ENCODE measurements around the gene NACA.
A peak's percentile ranks its signal among the peaks of the same experiment; 100 is the strongest.
"Not testable (repeated sequence)": the region's sequence is repeated elsewhere in the genome, so short reads cannot be mapped to it uniquely, and the experiment has no call there.

NACA gene

DNA sequence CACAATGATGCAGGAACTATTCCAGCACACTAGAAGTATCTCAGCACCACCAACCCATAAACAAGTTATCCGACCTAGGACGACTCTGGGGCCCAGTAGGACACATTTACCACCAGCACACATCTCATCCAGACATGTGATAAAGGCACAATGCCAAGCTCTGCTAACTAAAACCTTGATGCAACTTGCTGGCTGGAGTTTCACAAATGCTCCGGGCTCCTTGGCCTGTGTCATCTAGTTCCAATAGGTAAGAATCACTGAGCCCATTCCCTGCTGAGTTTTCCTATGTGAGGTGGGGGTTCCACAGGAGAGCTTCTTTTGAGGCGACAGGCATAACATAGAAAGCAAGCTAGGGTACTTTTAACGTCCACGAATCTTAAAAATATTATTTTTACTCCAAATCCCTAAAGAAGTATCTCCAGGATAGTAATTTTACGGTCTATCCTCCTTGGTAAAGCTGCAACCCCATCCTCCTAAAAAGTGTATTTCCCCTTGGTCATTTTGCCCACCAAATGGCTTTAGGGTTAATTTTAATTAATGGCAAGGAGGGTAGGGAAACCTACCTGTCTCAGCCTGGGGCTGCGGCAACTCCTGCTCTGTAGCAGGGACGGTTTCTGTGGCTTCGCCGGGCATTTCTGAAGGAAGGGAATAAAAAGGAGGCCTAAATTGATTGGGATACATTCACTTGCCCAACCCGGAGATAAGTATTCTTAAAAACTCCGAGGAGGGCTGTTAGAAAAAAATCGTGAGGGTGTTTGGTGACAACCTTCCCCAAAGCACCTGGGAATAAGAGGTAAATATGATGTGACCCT is 1.0 kb downstream of the NACA start:
- DNase-seq, result no peak

DNA sequence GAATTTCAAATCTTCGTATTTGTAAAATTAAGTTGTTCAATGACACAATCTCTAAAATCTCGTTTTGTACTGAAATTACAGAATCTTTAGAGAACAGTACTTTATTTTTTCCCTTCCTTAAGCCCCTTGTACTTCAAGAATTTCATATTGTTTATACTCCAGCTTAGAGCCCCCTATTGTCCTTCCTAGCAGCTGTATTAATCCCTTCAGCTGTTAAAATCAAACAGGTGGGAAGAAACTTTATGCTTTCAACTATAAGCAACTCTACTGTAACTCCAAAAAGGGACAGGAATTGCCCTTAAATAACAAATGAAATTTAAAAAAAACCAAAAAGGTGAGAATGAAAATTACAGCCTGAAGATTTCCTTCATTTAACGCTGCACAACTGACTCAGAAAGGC is 1.7 kb downstream of the NACA start:
- no peak for DNase-seq

- no peak for DNase-seq
Observed at GRCh38 chr12:56722832-56723231, 2.3 kb downstream of the NACA start.

- DNase-seq, result no peak
Observed at GRCh38 chr12:56721721-56722120, 3.4 kb downstream of the NACA start.

DNA sequence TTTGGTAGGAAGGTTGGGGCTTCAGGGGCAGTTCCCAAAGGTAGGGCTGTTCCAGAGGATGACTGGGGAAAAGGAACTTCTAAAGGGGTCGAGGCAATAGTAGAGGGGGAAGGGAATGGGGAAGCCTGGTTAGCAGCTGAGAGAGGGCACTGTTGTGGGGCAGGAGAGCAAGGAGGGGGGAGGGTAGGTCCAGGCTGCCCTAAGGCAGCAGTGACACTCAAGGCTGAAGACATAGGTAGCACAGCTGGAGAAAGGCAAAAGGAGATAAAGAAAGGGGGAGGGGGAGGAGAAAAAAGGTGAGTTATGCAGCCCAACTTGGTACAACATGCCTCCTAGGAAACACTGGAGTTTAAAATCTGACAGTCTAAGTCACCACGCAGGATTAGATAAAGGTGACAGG is 3.9 kb downstream of the NACA start:
- no peak for DNase-seq

GRCh38 chr12:56720731-56721151 is 4.4 kb downstream of the NACA start:
- no peak for DNase-seq

GRCh38 chr12:56719056-56719455 is 6.0 kb downstream of the NACA start:
- DNase-seq, result no peak

DNA sequence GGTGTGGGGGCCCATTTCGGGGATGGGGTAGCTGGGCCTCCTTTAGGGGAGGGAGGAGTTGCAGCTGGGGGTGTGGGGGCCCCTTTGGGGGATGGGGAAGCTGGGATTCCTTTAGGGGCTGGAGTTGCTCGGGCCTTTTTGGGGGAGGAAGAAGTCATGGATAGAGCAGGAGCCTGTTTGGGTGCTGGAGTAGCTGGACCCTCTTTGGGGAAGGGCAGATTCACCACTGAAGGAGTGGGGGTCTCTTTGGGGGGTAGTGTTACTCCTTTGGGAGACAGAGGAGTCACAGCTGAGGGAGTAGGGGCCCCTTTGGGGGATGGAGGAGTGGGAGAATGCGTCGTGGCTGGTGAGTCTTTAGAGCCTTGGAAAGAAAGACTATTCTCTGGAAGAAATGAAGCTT is 6.5 kb downstream of the NACA start:
- DNase-seq, result no peak

DNA sequence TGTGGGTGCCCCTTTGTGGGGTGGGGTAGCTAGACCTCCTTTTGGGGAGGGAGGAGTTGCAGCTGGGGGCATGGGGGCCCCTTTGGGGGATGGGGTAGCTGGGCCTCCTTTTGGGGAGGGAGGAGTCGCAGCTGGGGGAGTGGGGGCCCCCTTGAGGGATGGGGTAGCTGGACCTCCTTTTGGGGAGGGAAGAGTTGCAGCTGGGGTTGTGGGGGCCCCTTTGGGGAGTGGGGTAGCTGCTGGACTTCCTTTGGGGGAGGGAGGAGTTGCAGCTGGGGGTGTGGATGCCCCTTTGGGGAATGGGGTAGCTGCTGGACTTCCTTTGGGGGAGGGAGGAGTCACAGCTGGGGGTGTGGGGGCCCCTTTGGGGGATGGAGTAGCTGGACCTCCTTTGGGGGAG is 7.0 kb downstream of the NACA start:
- DNase-seq, result no peak

DNA sequence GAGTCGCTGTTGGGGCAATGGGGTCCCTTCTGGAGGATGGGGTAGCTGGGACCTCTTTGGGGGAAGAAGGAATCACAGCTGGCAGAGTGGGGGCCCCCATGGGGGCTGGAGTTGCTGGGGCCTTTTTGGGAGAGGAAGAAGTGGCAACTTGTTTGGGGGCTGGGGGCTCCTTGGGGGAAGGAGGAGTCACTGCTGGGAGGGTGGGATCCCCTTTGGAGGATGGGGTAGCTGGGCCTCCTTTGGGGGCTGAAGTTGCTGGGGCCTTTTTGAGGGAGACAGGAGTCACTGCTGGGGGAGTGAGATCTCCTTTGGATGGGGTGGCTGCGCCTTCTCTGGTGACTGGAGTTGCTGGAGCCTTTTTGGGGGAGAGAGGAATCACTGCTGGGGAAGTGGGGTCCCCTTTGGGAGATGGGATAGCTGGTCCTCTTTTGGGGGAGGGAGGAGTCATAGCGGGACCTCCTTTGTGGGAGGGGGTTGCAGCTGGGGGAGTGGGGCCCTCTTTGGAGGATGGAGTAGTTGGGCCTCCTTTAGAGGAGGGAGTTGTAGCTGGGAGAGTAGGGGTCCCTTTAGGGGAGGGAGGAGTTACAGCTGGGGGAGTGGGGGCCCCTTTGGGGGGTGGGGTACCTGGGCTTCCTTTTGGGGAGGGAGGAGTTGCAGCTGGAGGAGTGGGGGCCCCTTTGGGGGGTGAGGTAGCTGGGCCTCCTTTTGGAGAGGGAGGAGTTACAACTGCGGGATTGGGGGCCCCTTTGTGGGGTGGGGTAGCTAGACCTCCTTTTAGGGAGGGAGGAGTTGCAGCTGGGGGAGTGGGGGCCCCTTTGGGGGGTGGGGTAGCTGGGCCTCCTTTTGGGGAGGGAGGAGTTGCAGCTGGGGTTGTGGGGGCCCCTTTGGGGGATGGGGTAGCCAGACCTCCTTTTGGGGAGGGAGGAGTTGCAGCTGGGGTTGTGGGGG is 7.9 kb downstream of the NACA start:
- DNase-seq, result no peak

DNA sequence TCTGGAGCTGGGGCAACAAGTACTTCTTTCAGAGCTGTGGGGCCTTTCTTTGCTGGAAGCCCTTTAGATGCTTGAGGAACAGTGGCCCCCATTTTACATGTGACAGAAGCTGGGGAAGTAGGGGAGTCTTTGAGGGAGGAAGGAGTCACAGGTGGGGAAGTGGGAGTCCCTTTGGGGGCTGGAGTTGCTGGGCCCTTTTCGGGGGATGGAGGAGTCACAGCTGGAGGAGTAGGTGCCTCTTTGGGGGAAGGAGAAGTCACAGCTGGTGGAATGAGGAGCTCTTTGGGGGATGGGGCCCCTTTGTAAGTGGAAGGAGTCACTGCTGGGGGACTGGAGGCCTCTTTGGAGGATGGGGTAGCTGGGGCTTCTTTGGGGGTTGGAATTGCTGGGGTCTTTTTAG is 8.6 kb downstream of the NACA start:
- no peak for DNase-seq

DNA sequence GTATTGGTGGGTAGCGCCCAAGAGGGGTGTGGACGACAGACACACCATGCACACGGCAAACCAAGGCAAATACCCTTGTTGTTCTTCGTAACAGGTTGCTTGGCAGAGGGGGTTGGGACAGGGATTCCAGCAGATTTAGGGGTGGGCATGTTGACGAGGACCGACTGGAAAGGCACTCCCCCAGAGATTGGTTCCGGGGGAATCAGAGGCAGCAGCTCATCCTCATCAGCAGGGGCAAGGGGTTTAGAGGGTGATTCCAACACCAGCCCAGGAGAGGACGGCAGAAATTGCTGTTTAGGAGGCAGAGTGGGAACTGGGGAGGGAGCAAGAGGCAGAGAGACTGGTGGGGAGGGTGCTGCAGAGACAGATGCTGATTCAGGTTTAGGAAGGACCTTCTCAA is 9.3 kb downstream of the NACA start:
- no peak for DNase-seq

GRCh38 chr12:56714431-56714929 is 10.6 kb downstream of the NACA start:
- DNase-seq, result no peak

DNA sequence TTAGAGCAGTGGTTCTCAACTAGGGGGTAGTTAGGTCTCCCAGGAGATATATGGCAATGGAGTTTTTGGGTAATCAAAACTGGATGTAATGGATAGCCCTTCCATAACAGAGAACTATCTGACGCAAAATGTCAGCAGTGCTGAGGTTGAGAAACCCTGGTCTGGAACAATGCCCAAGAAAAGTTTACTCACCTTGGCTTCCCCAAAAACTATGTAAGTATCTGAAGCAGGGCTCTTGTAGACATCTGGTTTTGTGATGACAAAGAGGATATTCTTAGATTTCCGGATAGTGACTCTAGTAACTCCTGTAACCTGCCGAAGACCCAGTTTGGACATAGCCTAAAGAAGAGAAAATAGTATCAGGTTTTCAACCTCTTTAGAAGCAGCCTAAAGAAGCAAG is 11.8 kb downstream of the NACA start:
- DNase-seq, result no peak

GRCh38 chr12:56709759-56710376 is 15.2 kb downstream of the NACA start:
- no peak for DNase-seq

- DNase-seq, result not testable (repeated sequence)
Observed at GRCh38 chr12:56704522-56704921, 20.6 kb downstream of the NACA start.

- no peak for DNase-seq
Observed at GRCh38 chr12:56699020-56699661, 26.0 kb downstream of the NACA start.

GRCh38 chr12:56695327-56696101 is 29.6 kb downstream of the NACA start:
- no peak for DNase-seq

- no peak for DNase-seq
Observed at GRCh38 chr12:56694161-56694560, 30.9 kb downstream of the NACA start.

- DNase-seq, result no peak
Observed at GRCh38 chr12:56688846-56689109, 36.3 kb downstream of the NACA start.

DNA sequence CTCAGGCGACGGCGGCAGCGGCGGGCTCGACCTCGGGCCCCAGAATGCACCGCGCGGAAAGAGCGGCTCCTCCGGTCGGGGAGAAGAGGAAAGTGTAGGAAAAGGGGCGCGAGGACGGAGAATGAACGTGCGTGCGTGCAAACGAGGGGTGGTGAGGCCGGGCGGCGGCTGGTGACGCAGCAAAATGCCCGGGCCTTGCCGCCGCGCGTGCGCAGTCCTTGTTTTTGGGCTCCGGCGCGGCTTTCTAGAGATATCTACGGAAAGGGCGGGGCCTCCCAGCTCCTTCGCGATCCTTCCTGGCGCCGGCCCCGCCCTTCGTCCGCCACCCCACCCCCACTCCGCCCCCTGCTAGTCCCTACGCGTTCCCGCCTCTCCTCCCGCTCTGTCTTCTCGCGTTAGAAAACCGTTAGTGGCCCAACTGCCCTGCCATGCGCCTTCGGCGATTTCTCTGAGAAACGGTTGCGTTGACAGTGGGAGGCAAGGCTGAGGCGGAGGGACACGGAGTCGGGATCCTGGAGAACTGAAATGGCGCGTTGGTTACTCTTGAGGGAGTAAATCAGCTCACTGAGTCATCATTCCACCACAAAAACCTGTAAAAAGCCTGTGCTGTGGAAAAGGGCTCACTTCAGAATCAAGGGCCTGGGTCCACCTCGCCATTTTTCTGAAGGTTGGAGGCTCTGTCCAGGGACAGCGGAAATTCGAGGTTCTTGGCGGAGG is 36.8 kb downstream of the NACA start, which contains the start of gene PTGES3:
Gene PTGES3, minus strand, starts transcription at position 156 of the 717 bp plus-strand sequence. CDS start 285 bp downstream, outside the sequence.
- DNase-seq, result peak; percentile 91
